NCI-H226 (cell line): ENCODE results near the gene PARL.

Experiments used
- DNase-seq: peaks from one replicate; pipeline ENCODE4 v3.0.0-alpha.2; 2015

Gene PARL

GRCh38 chr3:183845608-183846288, 38.9 kb downstream of the PARL start:
- DNase-seq: peak; percentile 46

GRCh38 chr3:183845090-183845489, 39.6 kb downstream of the PARL start:
- DNase-seq: no peak

- DNase-seq: peak; percentile 79
Measured at GRCh38 chr3:183844606-183845005, 40.1 kb downstream of the PARL start.

- DNase-seq: no peak
Measured at GRCh38 chr3:183839751-183840150, 44.9 kb downstream of the PARL start.

- DNase-seq: no peak
Measured at GRCh38 chr3:183837894-183838293, 46.8 kb downstream of the PARL start.

- DNase-seq: no peak
Measured at GRCh38 chr3:183837390-183837789, 47.3 kb downstream of the PARL start.

- DNase-seq: no peak
Measured at GRCh38 chr3:183833516-183833915, 51.2 kb downstream of the PARL start.

GRCh38 chr3:183830187-183830586, 54.5 kb downstream of the PARL start:
- no peak for DNase-seq

GRCh38 chr3:183829466-183829865, 55.2 kb downstream of the PARL start:
- no peak for DNase-seq

- DNase-seq: no peak
Measured at GRCh38 chr3:183828538-183828870, 56.2 kb downstream of the PARL start.

GRCh38 chr3:183827809-183828537, 56.7 kb downstream of the PARL start:
- no peak for DNase-seq

GRCh38 chr3:183826448-183827250, 58.0 kb downstream of the PARL start:
- DNase-seq: no peak

GRCh38 chr3:183825456-183826161, 59.1 kb downstream of the PARL start, which contains the start of gene MAP6D1:
Gene MAP6D1, minus strand, starts transcription at chr3:183825577. Its CDS starts 30 bp downstream, at chr3:183825547.
- peak; percentile 20 for DNase-seq

- no peak for DNase-seq
Measured at GRCh38 chr3:183824761-183825455, 59.8 kb downstream of the PARL start.

GRCh38 chr3:183823963-183824362, 60.7 kb downstream of the PARL start:
- no peak for DNase-seq

GRCh38 chr3:183822631-183823030, 62.0 kb downstream of the PARL start:
- no peak for DNase-seq

- no peak for DNase-seq
Measured at GRCh38 chr3:183819831-183820230, 64.8 kb downstream of the PARL start.

GRCh38 chr3:183818706-183819624, 65.7 kb downstream of the PARL start:
- no peak for DNase-seq

GRCh38 chr3:183818041-183818620, 66.5 kb downstream of the PARL start:
- DNase-seq: no peak

- no peak for DNase-seq
Measured at GRCh38 chr3:183817639-183818038, 67.0 kb downstream of the PARL start.
